HL-60 (cell line): ENCODE results near the gene GPR26.

Experiments used
- GABPA ChIP-seq: IDR thresholded peaks from 2 replicates; pipeline ENCODE4 v1.6.1; 2012; ENCODE audit warnings: low read depth
- POLR2AphosphoS5 ChIP-seq: IDR thresholded peaks from 2 replicates; pipeline ENCODE4 v1.6.1; 2012; ENCODE audit warnings: low read depth
- SPI1 ChIP-seq: IDR thresholded peaks from 2 replicates; pipeline ENCODE4 v1.6.1; 2012; ENCODE audit warnings: low read depth, mild to moderate bottlenecking, borderline replicate concordance
- TF ChIP-seq, protein P1 (sequence below): IDR thresholded peaks from one replicate; pipeline ENCODE4 v1.5.1; 2011; ENCODE audit warnings: low read length, control low read depth, inconsistent platforms; ENCODE audit not compliant: insufficient read depth
- TF ChIP-seq, protein P2 (sequence below): IDR thresholded peaks from 2 replicates; pipeline ENCODE4 v1.6.1; 2012; ENCODE audit warnings: low read depth; ENCODE audit not compliant: insufficient replicate concordance

DNA sequence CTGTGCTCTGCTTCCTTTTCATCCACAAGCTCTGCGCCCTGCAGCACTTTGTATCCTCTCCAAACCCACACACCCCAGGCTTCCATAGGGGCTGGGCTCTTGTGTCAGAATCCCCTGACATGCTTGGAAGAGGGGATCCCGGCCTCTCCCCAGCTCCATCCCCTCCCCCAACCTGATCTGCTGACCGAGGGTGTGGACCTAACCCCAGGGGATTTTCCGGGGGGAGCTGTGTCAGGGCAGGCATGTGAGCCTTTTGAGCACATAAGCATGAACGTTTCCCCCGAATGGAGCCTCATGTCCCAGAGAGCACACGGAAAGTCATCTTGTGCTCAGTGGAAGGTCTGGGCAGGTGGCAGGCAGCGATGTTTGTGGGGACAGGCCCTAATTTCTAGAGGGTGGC, 17.7 kb downstream of the GPR26 start:
- TF ChIP-seq, protein P1, sequence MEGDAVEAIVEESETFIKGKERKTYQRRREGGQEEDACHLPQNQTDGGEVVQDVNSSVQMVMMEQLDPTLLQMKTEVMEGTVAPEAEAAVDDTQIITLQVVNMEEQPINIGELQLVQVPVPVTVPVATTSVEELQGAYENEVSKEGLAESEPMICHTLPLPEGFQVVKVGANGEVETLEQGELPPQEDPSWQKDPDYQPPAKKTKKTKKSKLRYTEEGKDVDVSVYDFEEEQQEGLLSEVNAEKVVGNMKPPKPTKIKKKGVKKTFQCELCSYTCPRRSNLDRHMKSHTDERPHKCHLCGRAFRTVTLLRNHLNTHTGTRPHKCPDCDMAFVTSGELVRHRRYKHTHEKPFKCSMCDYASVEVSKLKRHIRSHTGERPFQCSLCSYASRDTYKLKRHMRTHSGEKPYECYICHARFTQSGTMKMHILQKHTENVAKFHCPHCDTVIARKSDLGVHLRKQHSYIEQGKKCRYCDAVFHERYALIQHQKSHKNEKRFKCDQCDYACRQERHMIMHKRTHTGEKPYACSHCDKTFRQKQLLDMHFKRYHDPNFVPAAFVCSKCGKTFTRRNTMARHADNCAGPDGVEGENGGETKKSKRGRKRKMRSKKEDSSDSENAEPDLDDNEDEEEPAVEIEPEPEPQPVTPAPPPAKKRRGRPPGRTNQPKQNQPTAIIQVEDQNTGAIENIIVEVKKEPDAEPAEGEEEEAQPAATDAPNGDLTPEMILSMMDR, result no peak
- TF ChIP-seq POLR2AphosphoS5, result no peak
- no peak for TF ChIP-seq GABPA
- TF ChIP-seq, protein P2, sequence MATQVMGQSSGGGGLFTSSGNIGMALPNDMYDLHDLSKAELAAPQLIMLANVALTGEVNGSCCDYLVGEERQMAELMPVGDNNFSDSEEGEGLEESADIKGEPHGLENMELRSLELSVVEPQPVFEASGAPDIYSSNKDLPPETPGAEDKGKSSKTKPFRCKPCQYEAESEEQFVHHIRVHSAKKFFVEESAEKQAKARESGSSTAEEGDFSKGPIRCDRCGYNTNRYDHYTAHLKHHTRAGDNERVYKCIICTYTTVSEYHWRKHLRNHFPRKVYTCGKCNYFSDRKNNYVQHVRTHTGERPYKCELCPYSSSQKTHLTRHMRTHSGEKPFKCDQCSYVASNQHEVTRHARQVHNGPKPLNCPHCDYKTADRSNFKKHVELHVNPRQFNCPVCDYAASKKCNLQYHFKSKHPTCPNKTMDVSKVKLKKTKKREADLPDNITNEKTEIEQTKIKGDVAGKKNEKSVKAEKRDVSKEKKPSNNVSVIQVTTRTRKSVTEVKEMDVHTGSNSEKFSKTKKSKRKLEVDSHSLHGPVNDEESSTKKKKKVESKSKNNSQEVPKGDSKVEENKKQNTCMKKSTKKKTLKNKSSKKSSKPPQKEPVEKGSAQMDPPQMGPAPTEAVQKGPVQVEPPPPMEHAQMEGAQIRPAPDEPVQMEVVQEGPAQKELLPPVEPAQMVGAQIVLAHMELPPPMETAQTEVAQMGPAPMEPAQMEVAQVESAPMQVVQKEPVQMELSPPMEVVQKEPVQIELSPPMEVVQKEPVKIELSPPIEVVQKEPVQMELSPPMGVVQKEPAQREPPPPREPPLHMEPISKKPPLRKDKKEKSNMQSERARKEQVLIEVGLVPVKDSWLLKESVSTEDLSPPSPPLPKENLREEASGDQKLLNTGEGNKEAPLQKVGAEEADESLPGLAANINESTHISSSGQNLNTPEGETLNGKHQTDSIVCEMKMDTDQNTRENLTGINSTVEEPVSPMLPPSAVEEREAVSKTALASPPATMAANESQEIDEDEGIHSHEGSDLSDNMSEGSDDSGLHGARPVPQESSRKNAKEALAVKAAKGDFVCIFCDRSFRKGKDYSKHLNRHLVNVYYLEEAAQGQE, result no peak
- TF ChIP-seq SPI1, result no peak
